Ovary (tissue), 3 donors: ENCODE data around the gene SREBF1.
A peak's percentile ranks its signal among the peaks of the same experiment; 100 is the strongest.

Experiments
- EP300 ChIP-seq: sonication (generic); formaldehyde crosslinking; IDR thresholded peaks from one replicate; pipeline ENCODE4 v1.6.1; 2017; ENCODE audit warnings: antibody characterized with exemption
- TF ChIP-seq, protein P1 (sequence below), 3 donors: fragments of 450-650 bp in 2 of 3; fragments of 200-600 bp in 1 of 3; IDR thresholded peaks; one replicate each; pipeline versions ENCODE4 v1.5.1 to v1.8.0; 2016 to 2022; ENCODE audit warnings: antibody characterized with exemption in 3 of 3, mild to moderate bottlenecking in 1 of 3
- donor health status: DM: no; HTN: no; CAD: no.

DNA sequence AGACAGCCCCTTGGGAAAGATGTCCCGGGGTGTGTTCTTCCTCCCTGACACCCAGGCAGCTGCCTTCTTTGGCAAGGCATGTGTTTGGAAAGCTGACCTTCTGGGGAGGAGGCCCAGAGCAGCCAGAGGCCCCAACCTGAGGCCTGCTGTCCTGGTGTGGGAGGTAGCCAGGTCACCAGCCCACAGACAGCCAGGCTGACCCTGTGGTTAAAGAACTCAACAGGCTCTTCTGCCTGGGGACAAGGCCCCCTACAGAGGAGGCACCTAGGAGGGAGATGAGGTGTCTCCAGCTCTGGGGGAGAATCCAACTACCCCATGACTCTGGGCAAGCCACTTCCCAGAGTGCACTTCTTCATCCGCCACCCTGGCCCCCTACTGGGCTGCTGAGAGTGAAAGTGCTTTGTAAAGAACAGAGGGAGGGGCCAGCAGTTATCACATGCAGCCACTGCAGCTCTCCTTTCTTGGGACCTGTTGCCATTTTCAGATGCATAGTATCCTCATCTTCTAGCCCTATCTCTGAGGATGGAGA lies 13.1 kb upstream of the SREBF1 start:
- TF ChIP-seq, protein P1, sequence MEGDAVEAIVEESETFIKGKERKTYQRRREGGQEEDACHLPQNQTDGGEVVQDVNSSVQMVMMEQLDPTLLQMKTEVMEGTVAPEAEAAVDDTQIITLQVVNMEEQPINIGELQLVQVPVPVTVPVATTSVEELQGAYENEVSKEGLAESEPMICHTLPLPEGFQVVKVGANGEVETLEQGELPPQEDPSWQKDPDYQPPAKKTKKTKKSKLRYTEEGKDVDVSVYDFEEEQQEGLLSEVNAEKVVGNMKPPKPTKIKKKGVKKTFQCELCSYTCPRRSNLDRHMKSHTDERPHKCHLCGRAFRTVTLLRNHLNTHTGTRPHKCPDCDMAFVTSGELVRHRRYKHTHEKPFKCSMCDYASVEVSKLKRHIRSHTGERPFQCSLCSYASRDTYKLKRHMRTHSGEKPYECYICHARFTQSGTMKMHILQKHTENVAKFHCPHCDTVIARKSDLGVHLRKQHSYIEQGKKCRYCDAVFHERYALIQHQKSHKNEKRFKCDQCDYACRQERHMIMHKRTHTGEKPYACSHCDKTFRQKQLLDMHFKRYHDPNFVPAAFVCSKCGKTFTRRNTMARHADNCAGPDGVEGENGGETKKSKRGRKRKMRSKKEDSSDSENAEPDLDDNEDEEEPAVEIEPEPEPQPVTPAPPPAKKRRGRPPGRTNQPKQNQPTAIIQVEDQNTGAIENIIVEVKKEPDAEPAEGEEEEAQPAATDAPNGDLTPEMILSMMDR (IDR thresholded peaks at IDR 0.05), result peak in 2 of 3 donors; percentile 43 to 52
- TF ChIP-seq EP300, result no peak
